ENCODE measurements around the gene DMRT3. TPM values are rescaled to one million over a fixed set of nuclear protein-coding genes. Genes with fewer than 3 reads are reported as not detected.

The DMRT3 gene
- total RNA-seq, 1 experiment from 2014 or later: not detected

GRCh38 chr9:1024112-1024511 is 47.7 kb downstream of the DMRT3 start:
- no peak overlapping the region for H3K4me2 ChIP-seq (ENCODE audit: low read depth, low read length, poor library complexity, severe bottlenecking)
- H3K9me2 ChIP-seq (replicated peaks; ENCODE audit: insufficient read depth, low read length): no peaks in the 10 kb centered on the region
- no peak overlapping the region for H3K4me3 ChIP-seq (ENCODE audit: low read length)
- no peak overlapping the region for H2AFZ ChIP-seq (ENCODE audit: low read length)
- no peaks in the 10 kb centered on the region for H3K9me3 ChIP-seq (ENCODE audit: low read length)
- no peaks in the 10 kb centered on the region for H3K36me3 ChIP-seq (ENCODE audit: insufficient read depth, low read length)
- H4K20me1 ChIP-seq (ENCODE audit: insufficient read depth, low read depth, low read length): no peaks in the 10 kb centered on the region
- DNase-seq: no peak
- no peak overlapping the region for H3K27ac ChIP-seq (ENCODE audit: low read length)
- H3K4me1 ChIP-seq (ENCODE audit: low read length): peaks cover 3% of the 10 kb centered on the region; the same call in 1 of the 2 replicates
- H3K79me2 ChIP-seq (ENCODE audit: low read length): no peaks in the 10 kb centered on the region
- H3K27me3 ChIP-seq (ENCODE audit: low read length): no peaks in the 10 kb centered on the region
- H3K9ac ChIP-seq (ENCODE audit: low read length): no peak overlapping the region

- Histone ChIP-seq H3K9ac (ENCODE audit: low read length) (no peak overlapping the region), H3K9me3 (ENCODE audit: low read length) (no peaks in the 10 kb centered on the region), H3K4me3 (ENCODE audit: low read length) (no peak overlapping the region), H3K36me3 (ENCODE audit: insufficient read depth, low read length) (no peaks in the 10 kb centered on the region), H3K27me3 (ENCODE audit: low read length) (no peaks in the 10 kb centered on the region), H3K4me2 (ENCODE audit: low read depth, low read length, poor library complexity, severe bottlenecking) (no peak overlapping the region), H4K20me1 (ENCODE audit: insufficient read depth, low read depth, low read length) (no peaks in the 10 kb centered on the region), H3K4me1 (ENCODE audit: low read length) (peaks cover 3% of the 10 kb centered on the region; the same call in 1 of the 2 replicates), H3K27ac (ENCODE audit: low read length) (no peak overlapping the region), H3K9me2 (replicated peaks; ENCODE audit: insufficient read depth, low read length) (no peaks in the 10 kb centered on the region), H2AFZ (ENCODE audit: low read length) (no peak overlapping the region), H3K79me2 (ENCODE audit: low read length) (no peaks in the 10 kb centered on the region)
- DNase-seq: no peak
Measured at GRCh38 chr9:1025131-1025530, 48.7 kb downstream of the DMRT3 start.

- Histone ChIP-seq H2AFZ (ENCODE audit: low read length) (no peak overlapping the region), H3K9me2 (replicated peaks; ENCODE audit: insufficient read depth, low read length) (no peaks in the 10 kb centered on the region), H3K9me3 (ENCODE audit: low read length) (no peaks in the 10 kb centered on the region), H3K27ac (ENCODE audit: low read length) (no peak overlapping the region), H3K79me2 (ENCODE audit: low read length) (no peaks in the 10 kb centered on the region), H4K20me1 (ENCODE audit: insufficient read depth, low read depth, low read length) (no peaks in the 10 kb centered on the region), H3K4me2 (ENCODE audit: low read depth, low read length, poor library complexity, severe bottlenecking) (no peak overlapping the region), H3K4me1 (ENCODE audit: low read length) (peaks cover 3% of the 10 kb centered on the region; the same call in 1 of the 2 replicates), H3K36me3 (ENCODE audit: insufficient read depth, low read length) (no peaks in the 10 kb centered on the region), H3K27me3 (ENCODE audit: low read length) (no peaks in the 10 kb centered on the region), H3K9ac (ENCODE audit: low read length) (no peak overlapping the region), H3K4me3 (ENCODE audit: low read length) (no peak overlapping the region)
- DNase-seq: no peak
Measured at GRCh38 chr9:1026219-1026618, 49.8 kb downstream of the DMRT3 start.

- no peak for DNase-seq
- Histone ChIP-seq H2AFZ (ENCODE audit: low read length) (no peak overlapping the region), H3K27ac (ENCODE audit: low read length) (no peak overlapping the region)
Measured at GRCh38 chr9:1028501-1029190, 52.2 kb downstream of the DMRT3 start.

GRCh38 chr9:1031951-1032601 is 55.6 kb downstream of the DMRT3 start:
- Histone ChIP-seq H2AFZ (ENCODE audit: low read length) (no peak overlapping the region), H3K27me3 (ENCODE audit: low read length) (no peaks in the 10 kb centered on the region), H3K27ac (ENCODE audit: low read length) (no peak overlapping the region), H3K9me3 (ENCODE audit: low read length) (no peaks in the 10 kb centered on the region), H3K9me2 (replicated peaks; ENCODE audit: insufficient read depth, low read length) (no peaks in the 10 kb centered on the region), H3K9ac (ENCODE audit: low read length) (no peak overlapping the region), H3K79me2 (ENCODE audit: low read length) (no peaks in the 10 kb centered on the region), H3K36me3 (ENCODE audit: insufficient read depth, low read length) (no peaks in the 10 kb centered on the region), H4K20me1 (ENCODE audit: insufficient read depth, low read depth, low read length) (no peaks in the 10 kb centered on the region), H3K4me1 (ENCODE audit: low read length) (no peaks in the 10 kb centered on the region), H3K4me3 (ENCODE audit: low read length) (no peak overlapping the region), H3K4me2 (ENCODE audit: low read depth, low read length, poor library complexity, severe bottlenecking) (no peak overlapping the region)
- DNase-seq: no peak

More at GRCh38 chr9:1028501-1029190, 52.2 kb downstream of the DMRT3 start:
- Histone ChIP-seq H3K79me2 (ENCODE audit: low read length) (no peaks in the 10 kb centered on the region), H3K4me1 (ENCODE audit: low read length) (peaks cover 3% of the 10 kb centered on the region; the same call in 1 of the 2 replicates), H3K4me3 (ENCODE audit: low read length) (no peak overlapping the region), H3K9me2 (replicated peaks; ENCODE audit: insufficient read depth, low read length) (no peaks in the 10 kb centered on the region), H3K4me2 (ENCODE audit: low read depth, low read length, poor library complexity, severe bottlenecking) (no peak overlapping the region), H3K9ac (ENCODE audit: low read length) (no peak overlapping the region), H3K9me3 (ENCODE audit: low read length) (no peaks in the 10 kb centered on the region), H3K36me3 (ENCODE audit: insufficient read depth, low read length) (no peaks in the 10 kb centered on the region), H4K20me1 (ENCODE audit: insufficient read depth, low read depth, low read length) (no peaks in the 10 kb centered on the region), H3K27me3 (ENCODE audit: low read length) (no peaks in the 10 kb centered on the region)

- no peaks in the 10 kb centered on the region for H3K27me3 ChIP-seq (ENCODE audit: low read length)
- H3K36me3 ChIP-seq (ENCODE audit: insufficient read depth, low read length): no peaks in the 10 kb centered on the region
- no peak overlapping the region for H3K27ac ChIP-seq (ENCODE audit: low read length)
- H3K4me3 ChIP-seq (ENCODE audit: low read length): no peak overlapping the region
- no peak for DNase-seq
- no peaks in the 10 kb centered on the region for H3K9me3 ChIP-seq (ENCODE audit: low read length)
- no peaks in the 10 kb centered on the region for H3K4me1 ChIP-seq (ENCODE audit: low read length)
- H4K20me1 ChIP-seq (ENCODE audit: insufficient read depth, low read depth, low read length): no peaks in the 10 kb centered on the region
- H3K9ac ChIP-seq (ENCODE audit: low read length): no peak overlapping the region
- H3K9me2 ChIP-seq (replicated peaks; ENCODE audit: insufficient read depth, low read length): no peaks in the 10 kb centered on the region
- H2AFZ ChIP-seq (ENCODE audit: low read length): no peak overlapping the region
- H3K79me2 ChIP-seq (ENCODE audit: low read length): no peaks in the 10 kb centered on the region
- H3K4me2 ChIP-seq (ENCODE audit: low read depth, low read length, poor library complexity, severe bottlenecking): no peak overlapping the region
Measured at GRCh38 chr9:1034271-1034670, 57.8 kb downstream of the DMRT3 start.

GRCh38 chr9:1039589-1039988 is 63.1 kb downstream of the DMRT3 start:
- H3K4me1 ChIP-seq (ENCODE audit: low read length): no peaks in the 10 kb centered on the region
- H3K9me2 ChIP-seq (replicated peaks; ENCODE audit: insufficient read depth, low read length): no peaks in the 10 kb centered on the region
- H3K36me3 ChIP-seq (ENCODE audit: insufficient read depth, low read length): no peaks in the 10 kb centered on the region
- H4K20me1 ChIP-seq (ENCODE audit: insufficient read depth, low read depth, low read length): no peaks in the 10 kb centered on the region
- H3K4me3 ChIP-seq (ENCODE audit: low read length): no peak overlapping the region
- H2AFZ ChIP-seq (ENCODE audit: low read length): no peak overlapping the region
- no peak overlapping the region for H3K9ac ChIP-seq (ENCODE audit: low read length)
- H3K9me3 ChIP-seq (ENCODE audit: low read length): no peaks in the 10 kb centered on the region
- no peak overlapping the region for H3K27ac ChIP-seq (ENCODE audit: low read length)
- H3K27me3 ChIP-seq (ENCODE audit: low read length): no peaks in the 10 kb centered on the region
- DNase-seq: no peak
- H3K4me2 ChIP-seq (ENCODE audit: low read depth, low read length, poor library complexity, severe bottlenecking): no peak overlapping the region
- H3K79me2 ChIP-seq (ENCODE audit: low read length): no peaks in the 10 kb centered on the region
